Tibial nerve (tissue), 4 donors: ENCODE data around the gene ABCB9.

Experiments
- EP300 ChIP-seq, 2 donors: sonication (generic); formaldehyde crosslinking; IDR thresholded peaks; one replicate each; pipeline ENCODE4 v1.6.1; 2017; ENCODE audit warnings: antibody characterized with exemption in 2 of 2, mild to moderate bottlenecking in 1 of 2
- POLR2A ChIP-seq, 2 donors: fragments of 450-650 bp; IDR thresholded peaks; one replicate each; pipeline ENCODE4 v1.6.1; 2017; ENCODE audit warnings: antibody characterized with exemption in 2 of 2, mild to moderate bottlenecking in 2 of 2, moderate library complexity in 2 of 2
- TF ChIP-seq, protein P1 (sequence below), 5 experiments: fragments of 200-600 bp in 3 of 5; fragments of 450-650 bp in 2 of 5; sonication (generic) in 3 of 5; IDR thresholded peaks; one replicate each; pipeline ENCODE4 v1.5.1; 2016 to 2019; ENCODE audit warnings: antibody characterized with exemption in 5 of 5, mild to moderate bottlenecking in 3 of 5, moderate library complexity in 2 of 5

DNA sequence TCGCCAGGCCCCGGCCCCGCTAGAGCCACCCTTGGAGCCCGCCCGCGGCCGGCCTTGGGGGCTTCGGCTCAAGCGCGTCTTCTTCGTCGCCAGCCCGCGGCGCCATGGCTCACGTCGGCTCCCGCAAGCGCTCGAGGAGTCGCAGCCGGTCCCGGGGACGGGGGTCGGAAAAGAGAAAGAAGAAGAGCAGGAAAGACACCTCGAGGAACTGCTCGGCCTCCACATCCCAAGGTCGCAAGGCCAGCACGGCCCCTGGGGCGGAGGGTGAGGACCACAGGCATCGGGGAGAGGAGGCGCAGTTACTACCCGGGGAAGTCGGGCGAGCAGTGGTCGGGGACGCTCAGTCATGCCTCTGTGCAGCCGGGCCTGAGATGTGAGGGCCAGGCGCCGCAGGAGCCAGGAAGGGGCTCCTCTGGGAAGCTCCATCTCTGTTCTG is 14.8 kb upstream of the ABCB9 start:
- TF ChIP-seq POLR2A (IDR thresholded peaks at IDR 0.05) (no peak), EP300 (IDR thresholded peaks at IDR 0.05) (no peak)
- TF ChIP-seq, protein P1, sequence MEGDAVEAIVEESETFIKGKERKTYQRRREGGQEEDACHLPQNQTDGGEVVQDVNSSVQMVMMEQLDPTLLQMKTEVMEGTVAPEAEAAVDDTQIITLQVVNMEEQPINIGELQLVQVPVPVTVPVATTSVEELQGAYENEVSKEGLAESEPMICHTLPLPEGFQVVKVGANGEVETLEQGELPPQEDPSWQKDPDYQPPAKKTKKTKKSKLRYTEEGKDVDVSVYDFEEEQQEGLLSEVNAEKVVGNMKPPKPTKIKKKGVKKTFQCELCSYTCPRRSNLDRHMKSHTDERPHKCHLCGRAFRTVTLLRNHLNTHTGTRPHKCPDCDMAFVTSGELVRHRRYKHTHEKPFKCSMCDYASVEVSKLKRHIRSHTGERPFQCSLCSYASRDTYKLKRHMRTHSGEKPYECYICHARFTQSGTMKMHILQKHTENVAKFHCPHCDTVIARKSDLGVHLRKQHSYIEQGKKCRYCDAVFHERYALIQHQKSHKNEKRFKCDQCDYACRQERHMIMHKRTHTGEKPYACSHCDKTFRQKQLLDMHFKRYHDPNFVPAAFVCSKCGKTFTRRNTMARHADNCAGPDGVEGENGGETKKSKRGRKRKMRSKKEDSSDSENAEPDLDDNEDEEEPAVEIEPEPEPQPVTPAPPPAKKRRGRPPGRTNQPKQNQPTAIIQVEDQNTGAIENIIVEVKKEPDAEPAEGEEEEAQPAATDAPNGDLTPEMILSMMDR (IDR thresholded peaks at IDR 0.05), result no peak
